HL-60/S4 treated with phorbol 12-myristate 13-acetate at 8.2 ng/mL for 4 days and 3 days (cell line): ENCODE measurements around the gene ETHE1.

Experiments
- in situ Hi-C: fragments of 300-500 bp; cut with MboI; formaldehyde crosslinking; loops from 2 replicates; pipeline ENCODE4 v1.15.0; 2022; ENCODE audit warnings: low sequenced_read_pairs

ETHE1 gene

DNA sequence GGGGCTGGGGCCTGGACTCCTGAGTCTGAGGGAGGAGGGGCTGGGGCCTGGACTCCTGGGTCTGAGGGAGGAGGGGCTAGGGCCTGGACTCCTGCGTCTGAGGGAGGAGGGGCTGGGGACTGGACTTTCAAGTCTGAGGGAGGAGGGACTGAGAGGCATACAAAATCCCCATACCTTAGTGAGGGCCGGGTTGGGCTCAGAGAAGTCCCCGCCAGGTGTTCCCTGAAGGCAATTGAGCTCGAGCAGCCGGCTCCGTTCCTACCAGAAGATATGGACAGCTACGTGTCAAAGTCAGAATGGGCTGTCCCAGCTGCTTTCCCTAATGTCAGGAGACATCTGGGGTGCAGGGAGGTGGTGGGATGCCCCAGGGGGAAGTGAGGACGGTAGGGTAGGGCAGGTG is 31.9 kb downstream of the ETHE1 start:
- in situ Hi-C loops: no loop called here

DNA sequence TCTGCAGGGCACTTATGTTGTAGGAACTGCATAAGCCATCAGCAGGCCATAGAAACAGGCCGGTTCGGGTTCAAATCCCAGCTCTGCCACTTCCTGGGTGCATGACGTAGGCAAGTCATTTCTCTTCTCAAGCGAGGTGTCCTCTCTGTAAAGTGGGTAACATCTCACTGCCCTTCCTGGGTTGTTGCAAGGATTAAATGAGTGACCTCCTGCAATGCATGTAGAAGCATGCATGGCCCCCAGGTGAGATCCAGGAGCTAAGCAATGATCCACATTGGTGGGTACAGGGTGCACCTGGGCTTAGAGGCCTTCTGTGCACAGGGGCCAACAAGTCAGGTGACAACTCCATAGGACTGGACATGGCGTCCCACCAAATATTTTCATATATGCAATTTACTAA is 36.2 kb downstream of the ETHE1 start:
- in situ Hi-C loops: no loop called here

DNA sequence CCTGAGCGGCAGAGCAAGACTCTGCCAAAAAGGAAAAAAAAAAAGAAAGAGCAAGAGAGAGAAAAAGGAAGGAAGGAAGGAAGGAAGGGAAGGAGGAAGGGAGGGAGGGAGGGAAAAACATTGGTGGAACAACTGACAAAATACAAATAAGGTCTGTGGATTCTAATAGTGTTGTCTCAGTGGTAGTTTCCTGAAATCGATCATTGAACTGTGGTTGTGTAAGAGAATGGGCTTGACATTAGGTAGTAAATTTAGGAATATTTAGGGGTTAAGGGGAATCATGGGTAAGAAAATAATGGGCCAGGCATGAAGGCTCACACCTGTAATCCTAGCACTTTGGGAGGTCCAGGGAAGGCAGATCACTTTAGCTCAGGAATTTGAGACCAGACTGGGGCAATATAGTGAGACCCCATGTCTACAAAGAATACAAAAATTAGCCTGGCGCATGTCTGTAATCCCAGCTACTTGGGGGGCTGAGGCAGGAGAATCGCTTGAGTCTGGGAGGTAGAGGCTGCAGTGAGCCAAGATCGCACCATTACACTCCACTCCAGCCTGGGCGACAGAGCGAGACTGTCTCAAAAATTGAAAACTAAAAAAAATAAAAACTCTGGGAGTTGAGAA is 36.9 kb downstream of the ETHE1 start:
- in situ Hi-C loops: no loop called here

DNA sequence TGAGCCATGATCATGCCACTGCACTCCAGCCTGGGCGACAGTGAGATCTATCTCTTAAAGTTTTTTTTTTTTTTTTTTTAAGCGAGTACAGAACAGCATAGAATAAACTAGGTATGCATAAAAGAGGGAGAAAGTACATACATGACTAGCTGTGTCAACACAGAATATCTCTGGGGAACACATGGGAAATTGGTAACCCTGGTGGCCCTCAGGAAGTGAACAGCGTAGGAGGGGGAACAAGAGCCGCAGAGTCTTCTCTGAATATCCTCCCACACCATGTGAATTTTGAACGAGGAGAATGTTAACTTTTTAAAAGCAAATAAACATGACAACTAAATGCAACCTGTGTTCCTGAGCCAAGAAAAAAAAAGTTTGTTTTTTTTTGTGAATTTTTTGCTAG is 37.7 kb downstream of the ETHE1 start:
- in situ Hi-C loops: no loop called here

DNA sequence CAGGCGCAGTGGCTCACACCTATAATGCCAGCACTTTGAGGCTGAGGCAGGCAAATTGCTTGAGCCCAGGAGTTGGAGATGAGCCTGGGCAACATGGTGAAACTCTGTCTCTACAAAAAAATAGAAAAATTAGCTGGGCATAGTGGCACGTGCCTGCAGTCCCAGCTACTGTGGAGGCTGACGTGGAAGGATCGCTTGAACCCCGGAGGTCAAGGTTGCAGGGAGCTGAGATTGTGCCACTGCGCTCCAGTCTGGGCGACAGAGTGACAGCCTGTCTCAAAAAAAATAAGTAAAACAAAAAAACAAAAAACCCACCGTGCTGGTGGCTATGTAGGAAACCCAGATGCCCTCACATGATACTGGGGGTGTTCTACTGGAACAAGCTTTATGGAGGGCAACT is 38.8 kb downstream of the ETHE1 start:
- in situ Hi-C loops: no loop called here

DNA sequence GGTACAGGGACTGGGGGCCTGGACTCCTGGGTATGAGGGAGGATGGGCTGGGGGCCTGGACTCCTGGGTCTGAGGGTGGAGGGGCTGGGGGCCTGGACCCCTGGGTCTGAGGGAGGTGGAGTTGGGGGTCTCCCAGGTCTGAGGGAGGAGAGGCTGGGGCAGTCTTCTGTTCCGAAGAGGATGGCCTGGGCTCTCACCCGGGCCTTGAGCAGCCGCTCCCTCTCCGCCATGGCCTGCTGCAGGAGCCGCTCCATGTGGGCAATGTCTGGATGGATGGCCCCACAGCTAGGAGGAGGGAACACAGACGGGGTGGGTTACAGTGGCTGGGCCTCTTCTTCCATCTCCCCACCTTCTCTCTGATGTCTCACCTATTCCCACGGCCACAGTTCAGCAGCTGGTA is 40.6 kb downstream of the ETHE1 start:
- in situ Hi-C loops: no loop called here

DNA sequence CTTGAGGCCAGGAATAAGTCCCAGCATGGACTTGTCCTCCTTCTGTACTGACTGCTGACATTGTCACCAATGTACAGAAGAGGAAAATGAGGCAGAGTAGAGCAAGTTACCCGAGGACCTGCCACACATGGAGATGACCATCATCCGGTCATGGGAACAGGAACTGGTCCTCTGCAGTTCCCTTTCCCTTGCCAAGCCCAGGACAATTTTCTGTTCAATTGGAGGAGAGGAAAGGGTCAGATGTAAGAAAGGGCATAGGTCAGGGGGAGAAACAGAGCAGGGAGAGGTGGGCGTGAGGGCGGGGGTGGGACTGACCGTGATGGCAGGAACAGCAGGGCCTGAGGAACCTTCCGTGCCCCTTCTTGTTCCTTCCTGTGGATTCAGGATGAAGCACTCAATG is 41.0 kb downstream of the ETHE1 start:
- in situ Hi-C loops: no loop called here

DNA sequence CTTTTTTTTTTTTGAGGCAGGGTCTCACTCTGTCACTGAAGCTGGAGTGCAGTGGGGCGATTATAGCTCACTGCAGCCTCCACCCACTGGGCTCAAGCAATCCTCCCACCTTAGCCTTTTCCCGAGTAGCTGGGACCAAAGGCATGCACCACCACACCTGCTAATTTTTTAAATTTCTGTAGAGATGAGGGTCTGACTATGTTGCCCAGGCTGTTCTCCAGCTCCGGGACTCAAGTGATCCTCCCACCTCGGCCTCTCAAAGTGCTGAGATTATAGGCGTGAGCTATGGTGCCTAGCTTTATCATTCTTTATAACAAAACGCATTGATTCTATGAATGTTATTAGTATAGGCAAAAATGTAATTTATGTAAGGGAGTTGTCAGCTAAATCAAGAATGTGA is 43.7 kb downstream of the ETHE1 start:
- in situ Hi-C loops: no loop called here

DNA sequence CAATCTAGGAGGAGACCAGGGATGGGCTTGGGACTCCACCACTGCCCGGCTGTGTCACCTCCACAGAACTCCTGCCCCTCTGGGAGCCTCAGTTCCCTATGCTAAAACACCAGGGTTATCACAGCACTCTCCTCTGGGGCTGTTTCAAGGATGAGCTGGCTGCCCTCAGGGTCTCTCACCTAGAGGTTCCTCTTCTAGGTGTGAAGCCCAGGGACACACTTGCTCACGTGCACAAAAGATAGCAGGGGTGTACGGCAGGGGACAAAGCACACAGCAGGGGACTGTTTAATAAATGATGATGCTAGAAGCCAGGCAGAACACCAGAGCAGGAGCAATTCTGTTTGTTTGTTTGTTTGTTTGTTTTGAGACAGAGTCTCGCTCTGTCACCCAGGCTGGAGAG is 44.8 kb downstream of the ETHE1 start:
- in situ Hi-C loops: no loop called here

DNA sequence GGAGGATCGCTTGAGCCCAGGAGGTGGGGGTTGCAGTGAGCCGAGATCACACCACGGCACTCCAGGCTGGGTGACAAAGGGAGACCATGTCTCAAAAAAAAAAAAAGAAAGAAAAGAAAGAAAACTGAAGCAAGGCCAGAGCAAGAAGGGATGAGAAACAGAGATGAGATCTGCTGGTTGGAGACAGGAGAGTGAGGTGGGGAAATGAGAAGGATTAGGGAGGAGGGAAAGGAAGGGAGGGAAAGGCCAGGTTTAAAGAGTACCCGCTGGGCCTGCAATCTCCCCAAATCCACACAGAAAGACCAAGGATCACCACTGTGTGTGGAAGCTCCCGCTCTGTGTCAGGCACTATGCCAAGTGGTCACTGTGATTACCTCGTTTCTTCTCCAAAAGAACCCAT is 45.3 kb downstream of the ETHE1 start:
- in situ Hi-C loops: no loop called here

DNA sequence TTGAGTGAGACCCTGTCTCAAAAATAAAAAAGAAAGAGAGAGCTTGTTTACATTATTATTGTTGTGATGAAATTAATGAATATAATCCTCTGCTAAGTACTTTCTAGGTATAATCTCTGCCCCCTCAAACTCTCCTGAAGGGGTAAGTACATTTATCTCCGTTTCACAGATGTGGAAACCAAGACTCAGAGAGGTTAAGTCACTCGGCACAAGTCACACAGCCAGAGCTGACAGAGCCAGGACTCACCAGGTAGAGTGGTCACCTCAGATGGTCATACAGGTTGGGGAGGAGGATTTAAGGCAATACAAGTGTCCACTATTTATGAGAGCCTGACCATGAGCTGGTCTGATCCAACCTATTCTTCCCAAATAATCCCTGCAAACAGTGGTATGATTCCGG is 46.4 kb downstream of the ETHE1 start:
- in situ Hi-C loops: no loop called here

DNA sequence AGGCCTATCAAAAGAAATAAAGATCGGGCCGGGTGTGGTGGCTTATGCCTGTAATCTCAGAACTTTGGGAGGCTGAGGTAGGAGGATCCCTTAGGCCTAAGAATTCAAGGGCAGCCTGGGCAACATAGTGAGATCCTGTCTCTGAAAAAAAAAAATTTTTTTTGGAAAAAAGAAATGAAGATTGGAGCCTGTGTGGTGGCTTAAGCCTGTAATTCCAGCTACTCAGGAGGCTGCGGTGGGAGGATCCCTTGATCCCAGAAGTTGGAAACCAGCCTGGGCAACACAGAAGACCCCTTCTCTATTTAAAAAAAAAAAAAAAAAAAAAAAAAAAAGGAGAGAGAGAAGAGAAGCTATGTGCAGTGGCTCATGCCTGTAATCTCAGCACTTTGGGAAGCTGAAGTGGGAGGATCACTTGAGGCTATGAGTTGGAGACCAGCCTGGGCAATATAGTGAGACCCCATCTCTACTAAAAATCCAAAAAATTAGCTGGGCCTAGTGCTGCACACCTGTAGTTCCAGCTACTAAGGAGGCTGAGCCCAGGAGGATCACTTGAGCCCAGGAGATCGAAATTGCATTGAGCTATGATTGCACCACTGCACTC is 46.9 kb downstream of the ETHE1 start:
- in situ Hi-C loops: no loop called here

DNA sequence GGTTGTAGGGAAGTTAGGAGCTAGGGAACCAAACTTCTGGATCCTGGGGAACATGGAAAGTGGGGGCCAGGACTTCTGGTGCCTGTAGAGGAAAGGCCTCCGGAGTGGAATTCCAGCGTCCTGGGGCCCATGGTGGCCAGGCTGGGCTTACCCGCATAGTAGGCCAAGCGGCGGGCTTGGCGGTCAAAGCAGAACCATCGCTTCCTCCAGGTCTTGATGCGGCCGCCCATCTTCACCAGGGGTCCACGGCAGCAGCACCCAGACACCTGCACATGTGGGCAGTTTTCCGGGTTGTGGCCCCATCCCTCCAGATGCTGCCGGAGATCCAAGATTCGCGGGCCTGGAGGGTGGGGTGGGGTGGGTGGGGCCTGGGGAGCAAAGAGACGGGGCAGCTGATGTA is 47.8 kb downstream of the ETHE1 start:
- in situ Hi-C loops: no loop called here

DNA sequence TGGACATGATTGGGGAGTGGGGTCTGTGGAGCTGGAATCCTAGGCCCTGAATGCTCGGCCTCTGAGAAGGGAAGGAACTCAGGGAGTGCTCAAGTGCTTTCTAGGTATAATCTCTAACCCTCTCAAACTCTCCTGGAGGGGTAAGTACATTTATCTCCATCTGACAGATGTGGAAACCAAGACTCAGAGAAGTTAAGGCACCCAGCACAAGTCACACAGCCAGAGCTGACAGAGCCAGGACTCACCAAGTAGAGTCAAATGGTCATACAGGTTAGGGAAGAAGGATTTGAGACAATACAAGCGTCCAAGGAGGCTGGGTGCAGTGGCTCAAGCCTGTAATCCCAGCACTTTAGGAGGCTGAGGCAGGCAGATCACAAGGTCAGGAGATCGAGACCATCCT is 48.7 kb downstream of the ETHE1 start:
- in situ Hi-C loops: no loop called here

DNA sequence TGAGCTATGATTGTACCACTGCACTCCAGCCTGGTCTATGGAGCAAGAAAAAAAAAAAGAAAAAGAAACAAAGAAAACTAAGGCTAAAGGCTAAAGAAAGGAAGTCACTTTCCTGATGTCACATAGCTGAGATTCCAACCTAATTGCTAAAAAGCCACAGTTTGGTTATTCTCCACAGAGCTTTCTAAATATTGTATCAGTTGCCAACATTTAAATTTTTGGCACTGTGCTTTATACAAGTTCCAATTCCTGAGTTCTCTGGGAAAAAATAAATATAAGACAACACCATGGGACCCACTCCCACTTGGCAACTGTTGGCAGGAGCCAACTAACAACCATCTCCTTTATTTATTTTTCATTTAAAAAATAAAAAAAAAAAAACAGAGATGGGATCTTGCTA is 50.4 kb downstream of the ETHE1 start:
- in situ Hi-C loops: no loop called here

DNA sequence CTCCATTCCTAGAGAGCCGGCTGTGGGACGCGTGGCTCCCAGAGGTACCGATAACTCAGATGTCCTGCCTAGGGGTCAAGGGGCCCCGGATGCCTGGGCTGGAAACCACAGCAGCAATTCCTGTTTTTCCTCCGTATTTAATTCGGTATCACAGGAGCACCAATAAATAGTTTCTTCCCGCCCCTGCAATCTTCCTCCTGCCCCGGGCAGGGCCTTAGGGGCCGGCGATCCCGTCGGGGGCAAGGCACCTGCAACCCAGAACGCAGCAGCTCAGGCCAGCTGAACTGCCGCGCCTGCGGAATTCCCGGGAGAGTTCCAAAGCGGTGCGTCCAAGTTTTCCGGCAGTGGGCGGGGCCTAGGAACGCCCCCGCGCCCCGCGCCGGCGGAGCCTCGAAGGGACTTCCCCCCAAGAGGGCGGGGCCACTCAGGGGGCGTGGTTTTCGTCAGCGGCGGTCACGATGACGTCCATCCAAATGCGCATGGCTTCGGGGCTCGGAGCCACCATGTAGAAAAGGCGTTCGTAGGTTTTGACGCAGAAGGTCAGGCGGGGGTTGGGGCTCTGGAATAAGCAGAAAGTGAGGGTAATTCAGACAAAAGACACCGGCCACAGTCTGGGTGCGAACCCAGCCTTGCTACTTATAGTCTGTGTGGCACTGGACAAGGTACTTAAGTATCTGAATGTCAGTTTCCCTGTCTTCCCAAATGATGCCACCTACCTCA is 51.9 kb downstream of the ETHE1 start:
- in situ Hi-C loops: loop anchor here (25.0 kb wide), 1 partner anchor 312 kb away; the partner anchor contains the start of gene KCNN4

DNA sequence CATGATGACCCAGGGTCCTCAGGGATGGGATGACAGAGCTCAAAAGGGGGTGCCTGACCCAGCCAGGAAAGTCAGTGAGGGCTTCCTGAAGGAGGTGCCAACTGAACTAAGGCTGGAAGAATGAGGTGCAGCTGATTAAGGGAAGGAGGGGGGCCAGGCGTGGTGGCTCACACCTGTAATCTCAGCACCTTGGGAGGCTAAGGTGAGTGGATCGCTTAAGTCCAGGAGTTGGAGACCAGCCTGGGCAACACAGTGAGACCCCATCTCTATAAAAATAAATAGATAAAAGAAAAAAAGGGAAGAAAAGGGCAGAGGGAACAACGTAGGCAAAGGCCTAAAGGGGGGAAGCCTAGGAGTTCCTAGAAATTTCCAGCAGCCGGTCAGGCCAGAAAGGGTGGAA is 52.5 kb downstream of the ETHE1 start:
- in situ Hi-C loops: loop anchor here (25.0 kb wide), 1 partner anchor 313 kb away; the partner anchor contains the start of gene KCNN4

DNA sequence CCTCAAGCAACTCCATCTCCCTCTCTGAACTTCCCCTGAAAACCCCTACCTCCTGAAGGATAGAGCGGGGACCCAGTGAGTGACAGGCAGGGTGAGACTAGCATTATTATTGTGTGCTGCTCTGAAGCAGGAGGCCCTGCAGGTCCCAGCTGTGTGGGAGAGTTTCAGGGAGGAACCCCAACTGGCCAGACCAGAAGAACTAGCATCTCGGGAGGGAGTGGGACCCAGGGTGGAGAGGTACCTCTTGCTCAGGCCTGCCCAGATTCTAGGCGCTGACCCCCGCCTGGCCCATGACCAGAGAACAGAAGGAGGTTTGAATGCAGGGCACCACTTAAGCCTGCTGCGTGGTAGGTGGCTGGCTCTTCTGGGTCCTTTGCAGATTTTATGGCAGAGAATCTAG is 55.9 kb downstream of the ETHE1 start:
- in situ Hi-C loops: loop anchor here (25.0 kb wide), 1 partner anchor 316 kb away; the partner anchor contains the start of gene KCNN4

DNA sequence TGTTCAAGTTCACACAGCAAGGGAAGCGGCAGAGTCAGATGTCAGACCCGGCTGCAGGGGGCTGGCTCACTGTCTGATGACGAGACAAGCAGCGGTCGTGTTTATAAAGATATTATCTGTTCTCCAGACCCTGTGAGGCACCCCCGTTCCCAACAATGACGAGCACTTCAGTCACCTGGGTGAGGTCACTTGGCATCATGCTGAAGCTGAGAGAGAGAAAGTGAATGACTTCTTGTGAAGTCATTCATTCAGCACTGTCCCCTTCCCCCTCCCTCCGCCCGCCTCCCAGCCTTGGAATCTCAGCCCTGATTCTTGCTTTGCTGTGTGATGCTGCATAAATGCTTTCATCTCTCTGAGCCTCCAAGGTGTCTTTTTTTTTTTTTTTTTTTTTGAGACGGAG is 56.7 kb downstream of the ETHE1 start:
- in situ Hi-C loops: loop anchor here (25.0 kb wide), 1 partner anchor 317 kb away; the partner anchor contains the start of gene KCNN4

DNA sequence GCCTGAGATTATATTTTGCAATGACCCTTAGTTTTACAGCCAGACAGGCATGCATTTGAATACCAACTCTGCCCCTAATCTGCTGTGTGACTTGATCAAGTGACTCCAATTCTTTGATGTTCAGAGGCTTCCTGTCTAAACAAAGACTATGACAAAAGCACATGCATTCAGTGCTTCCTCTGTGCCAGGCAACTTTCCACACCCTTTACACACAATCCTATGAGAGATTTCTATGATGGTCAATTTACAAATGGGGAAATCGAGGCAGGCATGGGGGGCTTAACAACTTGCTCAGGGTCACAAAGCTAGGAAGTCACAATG is 57.9 kb downstream of the ETHE1 start:
- in situ Hi-C loops: loop anchor here (25.0 kb wide), 1 partner anchor 318 kb away; the partner anchor contains the start of gene KCNN4

DNA sequence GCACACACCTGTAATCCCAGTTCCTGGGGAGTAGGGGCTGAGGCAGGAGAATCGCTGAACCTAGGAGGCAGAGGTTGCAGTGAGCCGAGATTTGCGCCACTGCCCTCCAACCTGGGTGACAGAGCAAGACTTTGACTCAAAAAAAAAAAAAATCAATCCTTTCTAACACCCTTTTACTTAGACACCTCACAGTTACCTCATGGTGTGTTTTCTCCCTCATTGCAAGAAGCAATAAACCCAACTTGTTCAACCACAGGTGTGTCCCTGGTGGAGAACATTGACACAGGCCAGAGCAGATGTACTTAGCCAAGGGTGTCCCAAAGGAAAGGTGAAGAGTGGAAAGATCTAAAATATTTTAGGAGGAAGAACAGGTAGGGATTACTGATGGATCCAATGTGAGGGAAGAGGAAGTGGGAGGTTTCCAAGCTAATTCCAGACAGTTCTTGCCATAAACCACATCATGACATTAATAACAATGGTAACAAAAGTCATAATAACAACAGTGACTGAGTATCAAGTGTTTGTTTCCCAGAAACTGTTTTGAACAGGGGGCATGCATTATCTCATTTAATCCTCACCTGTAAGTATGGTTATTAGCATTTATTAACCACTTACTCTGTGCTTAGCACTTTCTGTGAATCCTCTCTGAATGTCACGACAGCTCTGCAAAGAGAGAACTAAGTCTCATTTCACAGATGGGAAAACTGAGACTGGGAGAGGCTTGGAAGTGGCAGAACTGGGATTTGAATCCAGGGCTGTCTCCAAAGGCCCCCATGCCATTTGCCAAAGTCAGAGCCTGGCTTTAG is 58.4 kb downstream of the ETHE1 start:
- in situ Hi-C loops: loop anchor here (25.0 kb wide), 1 partner anchor 319 kb away; the partner anchor contains the start of gene KCNN4
